22Rv1 (cell line): ENCODE measurements around the gene TCERG1L.

Experiments used
- CTCF ChIP-seq: fragments of 450-650 bp; IDR thresholded peaks from 2 replicates; pipeline ENCODE4 v1.5.1; 2017; ENCODE audit warnings: mild to moderate bottlenecking
- ZFX ChIP-seq: fragments of 450-650 bp; IDR thresholded peaks from 2 replicates; pipeline ENCODE4 v1.6.1; 2017; ENCODE audit warnings: antibody characterized with exemption, borderline replicate concordance

DNA sequence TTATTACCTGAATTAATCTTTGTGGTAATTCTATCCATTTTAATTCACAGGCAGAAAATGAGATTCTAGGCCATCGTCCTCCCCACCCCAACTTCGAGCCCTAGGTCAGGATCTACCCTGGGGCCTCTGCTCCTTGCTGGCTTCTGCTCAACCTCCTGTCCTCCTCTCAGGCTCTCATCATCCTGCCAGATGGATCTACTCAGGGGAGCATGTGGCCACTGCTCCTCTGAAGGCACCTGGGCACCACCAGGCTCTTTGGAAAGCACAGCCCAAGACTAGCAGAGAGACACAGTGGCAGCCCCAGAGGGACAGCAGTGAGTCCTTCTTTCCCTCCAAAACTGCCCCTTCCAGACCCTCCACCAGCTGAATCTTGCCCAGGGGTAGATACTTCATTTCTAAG, 248.2 kb downstream of the TCERG1L start:
- no peak for TF ChIP-seq CTCF
- no peak for TF ChIP-seq ZFX
